HCT116 (cell line): ENCODE measurements around the gene SORL1. TPM values are rescaled to one million over a fixed set of nuclear protein-coding genes. Genes with fewer than 3 reads are reported as not detected.
A peak's percentile ranks its signal among the peaks of the same experiment; 100 is the strongest.

Experiments used
- ATAC-seq: fragments of 200-7000 bp; cut with Tn5 transposase; 2 replicates; pipeline ENCODE4 v1.9.1; 2020; ENCODE audit warnings: mild to moderate bottlenecking, moderate library complexity
- BruUV-seq: library from RNA; stranded (reverse); fragments of 400-500 nt; replicated peaks from 2 replicates; lab custom pipeline; 2021; lab: Mats Ljungman, UMichigan
- CTCF ChIA-PET: fragments of 300-600 bp; sonication (Branson Sonifier 250); formaldehyde crosslinking; loops from one replicate; lab custom pipeline; 2021; ENCODE audit warnings: antibody characterized with exemption; lab: Charles Lee
- POLR2A ChIA-PET: fragments of 300-600, 350-600 bp; sonication (Branson Sonifier 250); formaldehyde crosslinking; loops from one replicate; lab custom pipeline; 2021; ENCODE audit warnings: antibody characterized with exemption; lab: Charles Lee
- RAD21 ChIA-PET, 2 experiments: fragments of 300-600 bp; sonication (Branson Sonifier 250); formaldehyde crosslinking; loops; one replicate each; lab custom pipeline; 2023; ENCODE audit warnings: low total read pairs in 2 of 2; ENCODE audit not compliant: uncharacterized antibody in 2 of 2, unreplicated experiment in 2 of 2, low non-redundant PET in 1 of 2; lab: Charles Lee
- DNase-seq: peaks from one replicate; pipeline ENCODE4 v3.0.0-alpha.2; 2010; ENCODE audit warnings: low read depth, low spot score
- H2AFZ ChIP-seq: fragments of 200-600 bp; shearing (Covaris generic), sonication (generic); 2 replicates; pipeline ENCODE4 v1.6.1; 2017; ENCODE audit warnings: low read depth, mixed run types, mixed read lengths, antibody characterized with exemption, low read length; ENCODE audit not compliant: poor library complexity, severe bottlenecking
- H3K27ac ChIP-seq: 2 replicates; pipeline ENCODE4 v1.5.1; 2012; ENCODE audit warnings: low read depth, low read length
- H3K27me3 ChIP-seq: fragments of 200-600 bp; sonication (generic); 2 replicates; pipeline ENCODE4 v1.6.1; 2016; ENCODE audit warnings: mixed run types, low read length, mixed read lengths; ENCODE audit not compliant: insufficient read depth
- H3K36me3 ChIP-seq, 2 experiments: fragments of 200-500 bp in 1 of 2; fragments of 200-600 bp in 1 of 2; sonication (Bioruptor generic) in 1 of 2; sonication (generic) in 1 of 2; 2 replicates each; pipeline versions ENCODE4 v1.5.1 to v1.6.1; 2014 to 2016; ENCODE audit warnings: low read length in 2 of 2, inconsistent platforms in 1 of 2, mixed read lengths in 1 of 2, mixed run types in 1 of 2; ENCODE audit not compliant: insufficient read depth in 2 of 2, control insufficient read depth in 1 of 2
- H3K4me1 ChIP-seq, 2 experiments: fragments of 200-600 bp in 1 of 2; sonication (generic) in 1 of 2; 2 replicates each; pipeline versions ENCODE4 v1.5.1 to v1.6.1; 2012 to 2017; ENCODE audit warnings: low read length in 2 of 2, inconsistent platforms in 1 of 2, mild to moderate bottlenecking in 1 of 2, mixed read lengths in 1 of 2, mixed run types in 1 of 2, moderate library complexity in 1 of 2; ENCODE audit not compliant: insufficient read depth in 2 of 2, control insufficient read depth in 1 of 2
- H3K4me2 ChIP-seq: fragments of 200-600 bp; sonication (generic); 2 replicates; pipeline ENCODE4 v1.6.1; 2017; ENCODE audit warnings: mixed run types, low read length, mixed read lengths
- H3K4me3 ChIP-seq, 2 experiments: fragments of 200-600 bp in 1 of 2; sonication (generic) in 1 of 2; replicated peaks in 1 of 2; 2 replicates each; pipeline ENCODE4 v1.5.1; 2011 to 2016; ENCODE audit warnings: low read length in 2 of 2, control low read depth in 1 of 2, low read depth in 1 of 2, mild to moderate bottlenecking in 1 of 2, mixed read lengths in 1 of 2, mixed run types in 1 of 2
- H3K79me2 ChIP-seq: fragments of 200-600 bp; sonication (generic); 2 replicates; pipeline ENCODE4 v1.6.1; 2017; ENCODE audit warnings: mild to moderate bottlenecking, mixed run types, low read length, moderate library complexity, mixed read lengths; ENCODE audit not compliant: insufficient read depth
- H3K9ac ChIP-seq: fragments of 200-600 bp; sonication (generic); 2 replicates; pipeline ENCODE4 v1.6.1; 2016; ENCODE audit warnings: low read length, mixed read lengths
- H3K9me2 ChIP-seq: fragments of 200-600 bp; sonication (generic), shearing (Covaris generic); 2 replicates; pipeline ENCODE4 v1.6.1; 2017; ENCODE audit warnings: mixed run types, mild to moderate bottlenecking, moderate library complexity; ENCODE audit not compliant: insufficient read depth
- H3K9me3 ChIP-seq, 2 experiments: fragments of 200-500 bp in 1 of 2; fragments of 200-600 bp in 1 of 2; sonication (Bioruptor generic) in 1 of 2; sonication (generic) in 1 of 2; 2 replicates each; pipeline ENCODE4 v1.6.1; 2014 to 2017; ENCODE audit warnings: low read length in 2 of 2, mixed read lengths in 2 of 2, inconsistent platforms in 1 of 2, low read depth in 1 of 2, mild to moderate bottlenecking in 1 of 2, mixed run types in 1 of 2, moderate library complexity in 1 of 2; ENCODE audit not compliant: control insufficient read depth in 1 of 2, insufficient read depth in 1 of 2
- H4K20me1 ChIP-seq: fragments of 200-600 bp; sonication (generic), shearing (Covaris generic); 2 replicates; pipeline ENCODE4 v1.6.1; 2017; ENCODE audit warnings: mixed run types, mild to moderate bottlenecking, moderate library complexity; ENCODE audit not compliant: insufficient read depth
- CBX3 ChIP-seq: IDR thresholded peaks from 2 replicates; pipeline ENCODE4 v1.6.1; 2012; ENCODE audit warnings: low read depth
- EGR1 ChIP-seq: IDR thresholded peaks from 2 replicates; pipeline ENCODE4 v1.6.1; 2012; ENCODE audit warnings: low read depth
- ELF1 ChIP-seq: IDR thresholded peaks from 2 replicates; pipeline ENCODE4 v1.6.1; 2012; ENCODE audit warnings: low read depth, borderline replicate concordance
- EZH2 ChIP-seq: fragments of 200-600 bp; sonication (generic); IDR thresholded peaks from 2 replicates; pipeline ENCODE4 v1.6.1; 2017; ENCODE audit warnings: antibody characterized with exemption, mixed run types
- EZH2phosphoT487 ChIP-seq: fragments of 200-600 bp; IDR thresholded peaks from 2 replicates; pipeline ENCODE4 v1.6.1; 2018; ENCODE audit warnings: antibody characterized with exemption, borderline replicate concordance
- JUND ChIP-seq: IDR thresholded peaks from 2 replicates; pipeline ENCODE4 v1.6.1; 2012
- POLR2A ChIP-seq: IDR thresholded peaks from 2 replicates; pipeline ENCODE4 v1.7.0; 2011; ENCODE audit warnings: borderline replicate concordance; ENCODE audit not compliant: insufficient read depth, insufficient read length; ENCODE audit errors: extremely low read depth
- RAD21 ChIP-seq: IDR thresholded peaks from 2 replicates; pipeline ENCODE4 v1.6.1; 2012; ENCODE audit warnings: low read depth, mild to moderate bottlenecking
- SP1 ChIP-seq: IDR thresholded peaks from 2 replicates; pipeline ENCODE4 v1.6.1; 2012; ENCODE audit warnings: low read depth
- SRF ChIP-seq: IDR thresholded peaks from 2 replicates; pipeline ENCODE4 v1.6.1; 2012; ENCODE audit warnings: low read depth
- TCF7L2 ChIP-seq: IDR thresholded peaks from 2 replicates; pipeline ENCODE4 v1.7.0; 2011; ENCODE audit warnings: borderline replicate concordance, inconsistent platforms; ENCODE audit not compliant: insufficient read depth, insufficient read length; ENCODE audit errors: extremely low read depth
- ZFX ChIP-seq: fragments of 450-650 bp; IDR thresholded peaks from 2 replicates; pipeline ENCODE4 v1.6.1; 2017
- intact Hi-C: fragments of 100-400 bp; cut with micrococcal nuclease; formaldehyde crosslinking; loops from 2 replicates; pipeline ENCODE4 v1.10.0; 2022
- total RNA-seq: library from RNA; stranded (reverse); gene quantifications from one replicate; pipeline ENCODE4 v1.2.1, GENCODE V29; 2021; ENCODE audit not compliant: unreplicated experiment
- TF ChIP-seq, protein P1 (sequence below): IDR thresholded peaks from 2 replicates; pipeline ENCODE4 v1.6.1; 2012
- TF ChIP-seq, protein P2 (sequence below): IDR thresholded peaks from 2 replicates; pipeline ENCODE4 v1.6.1; 2012
- TF ChIP-seq, protein P3 (sequence below): IDR thresholded peaks from 2 replicates; pipeline ENCODE4 v1.6.1; 2011; ENCODE audit warnings: mild to moderate bottlenecking, low read length, moderate library complexity; ENCODE audit not compliant: insufficient replicate concordance; ENCODE audit errors: extremely low read depth

The SORL1 gene
- total RNA-seq, 1 experiment from 2014 or later = 17.4 TPM

DNA sequence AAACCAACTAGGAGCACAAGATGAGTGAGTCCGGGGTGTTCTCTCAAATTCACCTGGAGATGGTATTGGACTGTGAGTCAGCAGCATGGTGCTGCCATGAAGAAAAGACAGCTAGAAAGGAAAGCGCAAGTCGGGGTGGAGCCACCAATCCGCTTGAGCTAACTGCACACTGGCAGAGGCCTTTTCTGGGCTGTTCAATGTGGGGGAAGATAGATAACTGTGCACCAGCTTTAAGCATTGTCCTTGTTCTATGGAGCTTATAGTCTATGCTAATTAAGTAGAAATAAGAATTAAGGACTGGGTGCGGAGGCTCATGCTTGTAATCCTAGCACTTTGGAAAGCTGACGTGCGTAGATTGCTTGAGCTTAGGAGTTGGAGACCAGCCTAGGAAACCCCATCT, 22.6 kb downstream of the SORL1 start (continued):
- TF ChIP-seq SP1 = no peak

DNA sequence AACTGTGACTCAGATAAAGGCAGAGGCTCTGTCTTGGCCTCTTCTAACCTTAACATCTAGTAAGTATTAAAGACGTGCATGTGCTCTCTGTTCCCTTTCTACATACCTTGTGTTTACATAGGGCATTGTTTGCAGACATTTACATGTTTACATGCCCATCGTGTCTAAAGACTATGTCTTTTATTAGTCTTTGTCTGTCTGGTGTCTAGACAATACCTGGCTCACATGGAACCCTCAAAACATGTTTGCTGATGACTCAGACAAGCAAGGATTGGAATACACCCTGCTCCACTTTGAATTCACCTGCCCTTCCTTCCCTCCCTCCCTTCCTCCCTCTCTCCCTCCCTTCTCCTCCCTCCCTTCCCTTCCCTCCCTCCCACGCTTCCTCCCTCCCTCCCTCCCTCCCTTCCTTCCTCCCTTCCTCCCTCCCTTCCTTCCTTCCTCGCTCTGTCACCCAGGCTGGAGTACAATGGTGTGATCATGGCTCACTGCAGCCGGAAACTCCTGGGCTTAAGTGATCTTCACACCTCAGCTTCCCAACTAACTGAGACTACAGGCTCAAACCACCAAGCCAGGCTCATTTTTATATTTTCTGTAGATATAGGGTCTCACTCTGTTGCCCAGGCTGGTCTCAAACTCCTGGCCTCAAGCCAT, 24.4 kb downstream of the SORL1 start:
- peak; percentile 70 for ATAC-seq
- Histone ChIP-seq H3K4me2 (peak overlapping the region; percentile 36; the same call in 1 of the 2 replicates), H3K4me3 (no peak overlapping the region), H4K20me1 (no peaks in the 10 kb centered on the region), H3K9me2 (no peaks in the 10 kb centered on the region), H3K36me3 (no peaks in the 10 kb centered on the region), H3K79me2 (no peaks in the 10 kb centered on the region), H3K27ac (no peak overlapping the region), H3K4me1 (peaks cover 13 to 20% of the 10 kb centered on the region in 2 experiments)
- ChIA-PET POLR2A (no interaction called here), CTCF (no interaction called here)
- no TSS peak for BruUV-seq
- TF ChIP-seq RAD21 (no peak), JUND (peak; percentile 37; the same call in 1 of the 2 replicates), TCF7L2 (peak; percentile 31)
- TF ChIP-seq, all 23 proteins: peak for 2
- Histone ChIP-seq H3K9me3 (no peaks in the 10 kb centered on the region), H2AFZ (no peak overlapping the region), H3K27me3 (no peaks in the 10 kb centered on the region), H3K9ac (no peak overlapping the region)
- DNase-seq = no peak
- intact Hi-C loops = no loop called here
- RAD21 ChIA-PET = no interaction called here

DNA sequence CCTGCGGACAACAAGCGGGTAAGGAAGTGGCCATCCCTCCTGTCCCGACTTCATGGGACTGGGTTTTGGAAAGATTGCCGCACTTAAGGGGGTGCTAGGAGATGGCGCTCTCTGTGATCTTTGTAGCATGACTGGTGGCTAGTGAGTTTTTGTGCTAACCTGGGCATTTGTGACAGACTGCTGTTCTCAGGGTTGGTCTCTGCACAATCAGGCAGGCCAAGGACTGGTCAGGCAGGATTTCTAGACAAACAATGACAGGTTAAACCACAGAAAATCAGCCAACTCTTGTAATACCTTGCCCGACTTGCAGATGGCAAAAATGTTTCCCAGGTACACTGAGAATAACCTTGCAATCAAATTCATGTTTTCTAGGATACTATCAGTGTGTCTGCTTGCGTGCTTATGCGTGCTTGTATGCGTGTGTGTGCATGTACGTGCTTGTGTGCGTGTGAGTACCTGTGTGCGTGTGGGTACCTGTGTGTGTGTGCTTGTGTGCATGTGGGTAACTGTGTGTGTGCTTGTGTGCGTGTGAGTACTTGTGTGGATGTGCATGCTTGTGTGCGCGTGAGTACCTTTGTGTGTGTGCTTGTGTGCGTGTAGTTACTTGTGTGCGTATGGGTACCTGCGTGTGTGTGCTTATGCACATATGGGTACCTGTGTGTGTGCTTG, 26.2 kb downstream of the SORL1 start:
- ATAC-seq (no peak), DNase-seq (no peak)
- RAD21 ChIA-PET = no interaction called here
- no peaks in the 10 kb centered on the region for H3K79me2 ChIP-seq
- H3K9me3 ChIP-seq = no peaks in the 10 kb centered on the region
- no peaks in the 10 kb centered on the region for H4K20me1 ChIP-seq
- no peaks in the 10 kb centered on the region for H3K9me2 ChIP-seq
- no peaks in the 10 kb centered on the region for H3K36me3 ChIP-seq
- intact Hi-C loops = no loop called here
- BruUV-seq = no TSS peak
- no peak overlapping the region for H2AFZ ChIP-seq
- H3K4me3 ChIP-seq = no peak overlapping the region
- peaks cover 13 to 20% of the 10 kb centered on the region in 2 experiments for H3K4me1 ChIP-seq
- H3K4me2 ChIP-seq = no peak overlapping the region
- H3K27ac ChIP-seq = no peak overlapping the region
- no peak overlapping the region for H3K9ac ChIP-seq
- CTCF ChIA-PET = no interaction called here
- POLR2A ChIA-PET = no interaction called here
- no peaks in the 10 kb centered on the region for H3K27me3 ChIP-seq
- TF ChIP-seq EZH2 = no peak
- TF ChIP-seq ZFX = no peak
- TF ChIP-seq, protein P1, sequence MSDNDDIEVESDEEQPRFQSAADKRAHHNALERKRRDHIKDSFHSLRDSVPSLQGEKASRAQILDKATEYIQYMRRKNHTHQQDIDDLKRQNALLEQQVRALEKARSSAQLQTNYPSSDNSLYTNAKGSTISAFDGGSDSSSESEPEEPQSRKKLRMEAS = no peak
- TF ChIP-seq EGR1 = no peak
- TF ChIP-seq POLR2A = no peak
- no peak for TF ChIP-seq RAD21
- TF ChIP-seq, protein P2, sequence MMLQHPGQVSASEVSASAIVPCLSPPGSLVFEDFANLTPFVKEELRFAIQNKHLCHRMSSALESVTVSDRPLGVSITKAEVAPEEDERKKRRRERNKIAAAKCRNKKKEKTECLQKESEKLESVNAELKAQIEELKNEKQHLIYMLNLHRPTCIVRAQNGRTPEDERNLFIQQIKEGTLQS = no peak
- TF ChIP-seq TCF7L2 = no peak
- TF ChIP-seq EZH2phosphoT487 = no peak
- TF ChIP-seq CBX3 = no peak
- TF ChIP-seq, protein P3, sequence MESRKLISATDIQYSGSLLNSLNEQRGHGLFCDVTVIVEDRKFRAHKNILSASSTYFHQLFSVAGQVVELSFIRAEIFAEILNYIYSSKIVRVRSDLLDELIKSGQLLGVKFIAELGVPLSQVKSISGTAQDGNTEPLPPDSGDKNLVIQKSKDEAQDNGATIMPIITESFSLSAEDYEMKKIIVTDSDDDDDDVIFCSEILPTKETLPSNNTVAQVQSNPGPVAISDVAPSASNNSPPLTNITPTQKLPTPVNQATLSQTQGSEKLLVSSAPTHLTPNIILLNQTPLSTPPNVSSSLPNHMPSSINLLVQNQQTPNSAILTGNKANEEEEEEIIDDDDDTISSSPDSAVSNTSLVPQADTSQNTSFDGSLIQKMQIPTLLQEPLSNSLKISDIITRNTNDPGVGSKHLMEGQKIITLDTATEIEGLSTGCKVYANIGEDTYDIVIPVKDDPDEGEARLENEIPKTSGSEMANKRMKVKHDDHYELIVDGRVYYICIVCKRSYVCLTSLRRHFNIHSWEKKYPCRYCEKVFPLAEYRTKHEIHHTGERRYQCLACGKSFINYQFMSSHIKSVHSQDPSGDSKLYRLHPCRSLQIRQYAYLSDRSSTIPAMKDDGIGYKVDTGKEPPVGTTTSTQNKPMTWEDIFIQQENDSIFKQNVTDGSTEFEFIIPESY = no peak
- no peak for TF ChIP-seq ELF1
- TF ChIP-seq SRF = no peak
